ENCODE results near the gene RNF167. TPM values are rescaled to one million over a fixed set of nuclear protein-coding genes. Genes with fewer than 3 reads are reported as not detected.

RNF167 gene
- total and polyA plus RNA-seq, 9 donors = 22.7 to 221 (median 79.4) TPM

DNA sequence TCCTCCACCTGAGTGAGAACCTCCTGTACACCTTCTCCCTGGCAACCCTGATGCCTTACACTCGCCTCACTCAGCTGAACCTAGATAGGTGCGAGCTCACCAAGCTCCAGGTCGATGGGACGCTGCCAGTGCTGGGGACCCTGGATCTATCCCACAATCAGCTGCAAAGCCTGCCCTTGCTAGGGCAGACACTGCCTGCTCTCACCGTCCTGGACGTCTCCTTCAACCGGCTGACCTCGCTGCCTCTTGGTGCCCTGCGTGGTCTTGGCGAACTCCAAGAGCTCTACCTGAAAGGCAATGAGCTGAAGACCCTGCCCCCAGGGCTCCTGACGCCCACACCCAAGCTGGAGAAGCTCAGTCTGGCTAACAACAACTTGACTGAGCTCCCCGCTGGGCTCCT, 7.3 kb upstream of the RNF167 start:
- TF ChIP-seq EP300 (IDR thresholded peaks at IDR 0.05) = no peak
- TF ChIP-seq, protein P1, sequence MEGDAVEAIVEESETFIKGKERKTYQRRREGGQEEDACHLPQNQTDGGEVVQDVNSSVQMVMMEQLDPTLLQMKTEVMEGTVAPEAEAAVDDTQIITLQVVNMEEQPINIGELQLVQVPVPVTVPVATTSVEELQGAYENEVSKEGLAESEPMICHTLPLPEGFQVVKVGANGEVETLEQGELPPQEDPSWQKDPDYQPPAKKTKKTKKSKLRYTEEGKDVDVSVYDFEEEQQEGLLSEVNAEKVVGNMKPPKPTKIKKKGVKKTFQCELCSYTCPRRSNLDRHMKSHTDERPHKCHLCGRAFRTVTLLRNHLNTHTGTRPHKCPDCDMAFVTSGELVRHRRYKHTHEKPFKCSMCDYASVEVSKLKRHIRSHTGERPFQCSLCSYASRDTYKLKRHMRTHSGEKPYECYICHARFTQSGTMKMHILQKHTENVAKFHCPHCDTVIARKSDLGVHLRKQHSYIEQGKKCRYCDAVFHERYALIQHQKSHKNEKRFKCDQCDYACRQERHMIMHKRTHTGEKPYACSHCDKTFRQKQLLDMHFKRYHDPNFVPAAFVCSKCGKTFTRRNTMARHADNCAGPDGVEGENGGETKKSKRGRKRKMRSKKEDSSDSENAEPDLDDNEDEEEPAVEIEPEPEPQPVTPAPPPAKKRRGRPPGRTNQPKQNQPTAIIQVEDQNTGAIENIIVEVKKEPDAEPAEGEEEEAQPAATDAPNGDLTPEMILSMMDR (IDR thresholded peaks at IDR 0.05) = no peak
- TF ChIP-seq POLR2A (IDR thresholded peaks at IDR 0.05) = no peak
- intact Hi-C loops (cut with DNase I) = no loop called here
- H3K36me3 ChIP-seq = no peaks in the 10 kb centered on the region
- no peak overlapping the region for H3K27ac ChIP-seq
- WGBS, 3 donors = 86 to 94% (median 91%) methylated on average over 12 of the region's 12 CpGs
- no peaks in the 10 kb centered on the region for H3K27me3 ChIP-seq
- H3K4me3 ChIP-seq = no peak overlapping the region
- no peak for DNase-seq
- H3K9me3 ChIP-seq = no peaks in the 10 kb centered on the region
- peaks cover 1% of the 10 kb centered on the region for H3K4me1 ChIP-seq (ENCODE audit: insufficient read depth)

DNA sequence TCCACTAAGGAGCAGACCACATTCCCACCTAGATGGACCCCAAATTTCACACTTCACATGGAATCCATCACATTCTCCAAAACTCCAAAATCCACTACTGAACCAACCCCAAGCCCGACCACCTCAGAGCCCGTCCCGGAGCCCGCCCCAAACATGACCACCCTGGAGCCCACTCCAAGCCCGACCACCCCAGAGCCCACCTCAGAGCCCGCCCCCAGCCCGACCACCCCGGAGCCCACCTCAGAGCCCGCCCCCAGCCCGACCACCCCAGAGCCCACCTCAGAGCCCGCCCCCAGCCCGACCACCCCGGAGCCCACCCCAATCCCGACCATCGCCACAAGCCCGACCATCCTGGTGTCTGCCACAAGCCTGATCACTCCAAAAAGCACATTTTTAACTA, 6.4 kb upstream of the RNF167 start:
- intact Hi-C loops (cut with DNase I) = no loop called here
- Histone ChIP-seq H3K9me3 (no peaks in the 10 kb centered on the region), H3K36me3 (no peaks in the 10 kb centered on the region), H3K27me3 (no peaks in the 10 kb centered on the region), H3K27ac (no peak overlapping the region), H3K4me1 (ENCODE audit: insufficient read depth) (peaks cover 4% of the 10 kb centered on the region), H3K4me3 (no peak overlapping the region)
- TF ChIP-seq, protein P1 (IDR thresholded peaks at IDR 0.05) = no peak
- TF ChIP-seq POLR2A (IDR thresholded peaks at IDR 0.05) (no peak), EP300 (IDR thresholded peaks at IDR 0.05) (no peak)
- DNase-seq = no peak
- WGBS, 3 donors = 67 to 85% (median 78%) methylated on average over 16 of the region's 16 CpGs

DNA sequence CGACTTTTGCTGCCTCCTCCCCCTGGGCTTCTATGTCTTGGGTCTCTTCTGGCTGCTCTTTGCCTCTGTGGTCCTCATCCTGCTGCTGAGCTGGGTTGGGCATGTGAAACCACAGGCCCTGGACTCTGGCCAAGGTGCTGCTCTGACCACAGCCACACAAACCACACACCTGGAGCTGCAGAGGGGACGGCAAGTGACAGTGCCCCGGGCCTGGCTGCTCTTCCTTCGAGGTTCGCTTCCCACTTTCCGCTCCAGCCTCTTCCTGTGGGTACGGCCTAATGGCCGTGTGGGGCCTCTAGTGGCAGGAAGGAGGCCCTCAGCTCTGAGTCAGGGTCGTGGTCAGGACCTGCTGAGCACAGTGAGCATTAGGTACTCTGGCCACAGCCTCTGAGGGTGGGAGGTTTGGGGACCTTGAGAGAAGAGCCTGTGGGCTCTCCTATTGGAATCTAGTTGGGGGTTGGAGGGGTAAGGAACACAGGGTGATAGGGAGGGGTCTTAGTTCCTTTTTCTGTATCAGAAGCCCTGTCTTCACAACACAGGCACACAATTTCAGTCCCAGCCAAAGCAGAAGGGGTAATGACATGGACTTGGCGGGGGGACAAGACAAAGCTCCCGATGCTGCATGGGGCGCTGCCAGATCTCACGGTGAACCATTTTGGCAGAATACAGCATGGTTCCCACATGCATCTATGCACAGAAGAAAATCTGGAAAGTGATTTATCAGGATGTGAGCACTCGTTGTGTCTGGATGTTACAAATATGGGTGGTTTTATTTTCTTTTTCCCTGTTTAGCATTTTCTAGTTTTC, 5.7 kb upstream of the RNF167 start:
- no peak for DNase-seq
- no peak overlapping the region for H3K4me3 ChIP-seq
- no peaks in the 10 kb centered on the region for H3K9me3 ChIP-seq
- intact Hi-C loops (cut with DNase I) = no loop called here
- 17 to 25% (median 19%) methylated on average over 14 of the region's 14 CpGs for WGBS, 3 donors
- H3K36me3 ChIP-seq = no peaks in the 10 kb centered on the region
- no peak overlapping the region for H3K27ac ChIP-seq
- H3K4me1 ChIP-seq (ENCODE audit: insufficient read depth) = peaks cover 9% of the 10 kb centered on the region
- no peak for TF ChIP-seq EP300 (IDR thresholded peaks at IDR 0.05)
- TF ChIP-seq, protein P1 (IDR thresholded peaks at IDR 0.05) = no peak
- TF ChIP-seq POLR2A (IDR thresholded peaks at IDR 0.05) = no peak
- H3K27me3 ChIP-seq = no peaks in the 10 kb centered on the region

DNA sequence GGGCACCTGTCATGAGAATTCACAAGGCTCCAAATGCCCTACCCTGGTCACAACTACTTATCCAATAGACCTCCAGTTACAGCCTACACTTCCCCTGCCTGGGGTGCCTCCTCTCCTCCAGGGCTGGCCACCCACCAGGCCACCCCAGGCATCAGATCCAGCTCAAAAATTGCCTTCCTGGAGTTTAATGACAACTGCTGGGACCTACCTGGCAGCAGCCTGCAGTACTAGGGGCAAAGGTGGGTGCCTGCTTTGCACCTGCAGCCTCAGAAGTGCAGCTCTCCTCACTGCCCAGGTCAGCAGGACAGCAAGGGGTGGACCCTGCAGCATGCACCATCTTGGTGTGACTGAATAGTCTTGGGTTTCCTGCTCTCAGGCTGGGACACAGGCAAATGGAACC, 4.4 kb upstream of the RNF167 start:
- H3K27ac ChIP-seq = no peak overlapping the region
- H3K27me3 ChIP-seq = no peaks in the 10 kb centered on the region
- H3K36me3 ChIP-seq = no peaks in the 10 kb centered on the region
- TF ChIP-seq POLR2A (IDR thresholded peaks at IDR 0.05) (no peak), EP300 (IDR thresholded peaks at IDR 0.05) (no peak)
- TF ChIP-seq, protein P1 (IDR thresholded peaks at IDR 0.05) = no peak
- H3K4me3 ChIP-seq = no peak overlapping the region
- peaks cover 9% of the 10 kb centered on the region for H3K4me1 ChIP-seq (ENCODE audit: insufficient read depth)
- H3K9me3 ChIP-seq = no peaks in the 10 kb centered on the region
- DNase-seq = no peak
- intact Hi-C loops (cut with DNase I) = no loop called here

All from ovary (tissue), 9 donors.